HCT116 (cell line): ENCODE data around the gene GRM4.

Source experiments
- ATF3 ChIP-seq: IDR thresholded peaks from 2 replicates; pipeline ENCODE4 v1.6.1; 2012
- CEBPB ChIP-seq: IDR thresholded peaks from 2 replicates; pipeline ENCODE4 v1.6.1; 2012; ENCODE audit warnings: low read depth
- CTCF ChIP-seq, 3 experiments: fragments of 200-600 bp in 1 of 3; sonication (generic) in 1 of 3; IDR thresholded peaks in 2 of 3; conservative IDR thresholded peaks in 1 of 3; 2 replicates each; pipeline ENCODE4 v1.5.1; 2012 to 2017; ENCODE audit warnings: low read depth in 2 of 3, low read length in 2 of 3, antibody characterized with exemption in 1 of 3, borderline replicate concordance in 1 of 3, control low read depth in 1 of 3, mild to moderate bottlenecking in 1 of 3, mixed read lengths in 1 of 3, mixed run types in 1 of 3, moderate library complexity in 1 of 3; ENCODE audit not compliant: insufficient read depth in 1 of 3
- ELF1 ChIP-seq: IDR thresholded peaks from 2 replicates; pipeline ENCODE4 v1.6.1; 2012; ENCODE audit warnings: low read depth, borderline replicate concordance
- EZH2 ChIP-seq: fragments of 200-600 bp; sonication (generic); IDR thresholded peaks from 2 replicates; pipeline ENCODE4 v1.6.1; 2017; ENCODE audit warnings: antibody characterized with exemption, mixed run types
- EZH2phosphoT487 ChIP-seq: fragments of 200-600 bp; IDR thresholded peaks from 2 replicates; pipeline ENCODE4 v1.6.1; 2018; ENCODE audit warnings: antibody characterized with exemption, borderline replicate concordance
- MAX ChIP-seq: IDR thresholded peaks from 2 replicates; pipeline ENCODE4 v1.6.1; 2012
- POLR2A ChIP-seq: IDR thresholded peaks from 2 replicates; pipeline ENCODE4 v1.7.0; 2011; ENCODE audit warnings: borderline replicate concordance; ENCODE audit not compliant: insufficient read depth, insufficient read length; ENCODE audit errors: extremely low read depth
- POLR2AphosphoS5 ChIP-seq: IDR thresholded peaks from 2 replicates; pipeline ENCODE4 v1.6.1; 2011; ENCODE audit warnings: mild to moderate bottlenecking, low read depth, low read length, moderate library complexity
- RAD21 ChIP-seq: IDR thresholded peaks from 2 replicates; pipeline ENCODE4 v1.6.1; 2012; ENCODE audit warnings: low read depth, mild to moderate bottlenecking
- REST ChIP-seq: IDR thresholded peaks from 2 replicates; pipeline ENCODE4 v1.6.1; 2012; ENCODE audit warnings: low read depth
- SRF ChIP-seq: IDR thresholded peaks from 2 replicates; pipeline ENCODE4 v1.6.1; 2012; ENCODE audit warnings: low read depth
- TCF7L2 ChIP-seq: IDR thresholded peaks from 2 replicates; pipeline ENCODE4 v1.7.0; 2011; ENCODE audit warnings: borderline replicate concordance, inconsistent platforms; ENCODE audit not compliant: insufficient read depth, insufficient read length; ENCODE audit errors: extremely low read depth
- ZBTB33 ChIP-seq: IDR thresholded peaks from 2 replicates; pipeline ENCODE4 v1.6.1; 2011; ENCODE audit warnings: mild to moderate bottlenecking, low read length, moderate library complexity; ENCODE audit not compliant: insufficient replicate concordance; ENCODE audit errors: extremely low read depth

GRCh38 chr6:34178357-34179105, 32.6 kb upstream of the GRM4 start:
- no peak for TF ChIP-seq CTCF (IDR thresholded peaks at IDR 0.05 in 2 of 3, conservative IDR thresholded peaks at IDR 0.05 in 1 of 3; ENCODE audit: borderline replicate concordance in 1 of 3, insufficient read depth in 1 of 3, low read depth in 2 of 3, low read length in 2 of 3)
- TF ChIP-seq MAX: no peak
- no peak for TF ChIP-seq RAD21
- TF ChIP-seq EZH2: no peak
- no peak for TF ChIP-seq POLR2AphosphoS5
- no peak for TF ChIP-seq POLR2A
- TF ChIP-seq ZBTB33: no peak
- TF ChIP-seq CEBPB: no peak
- TF ChIP-seq EZH2phosphoT487: no peak
- no peak for TF ChIP-seq REST
- no peak for TF ChIP-seq ATF3
- TF ChIP-seq SRF: no peak
- TF ChIP-seq ELF1: no peak
- no peak for TF ChIP-seq TCF7L2
